ENCODE data around the gene NFIC.

Gene NFIC

DNA sequence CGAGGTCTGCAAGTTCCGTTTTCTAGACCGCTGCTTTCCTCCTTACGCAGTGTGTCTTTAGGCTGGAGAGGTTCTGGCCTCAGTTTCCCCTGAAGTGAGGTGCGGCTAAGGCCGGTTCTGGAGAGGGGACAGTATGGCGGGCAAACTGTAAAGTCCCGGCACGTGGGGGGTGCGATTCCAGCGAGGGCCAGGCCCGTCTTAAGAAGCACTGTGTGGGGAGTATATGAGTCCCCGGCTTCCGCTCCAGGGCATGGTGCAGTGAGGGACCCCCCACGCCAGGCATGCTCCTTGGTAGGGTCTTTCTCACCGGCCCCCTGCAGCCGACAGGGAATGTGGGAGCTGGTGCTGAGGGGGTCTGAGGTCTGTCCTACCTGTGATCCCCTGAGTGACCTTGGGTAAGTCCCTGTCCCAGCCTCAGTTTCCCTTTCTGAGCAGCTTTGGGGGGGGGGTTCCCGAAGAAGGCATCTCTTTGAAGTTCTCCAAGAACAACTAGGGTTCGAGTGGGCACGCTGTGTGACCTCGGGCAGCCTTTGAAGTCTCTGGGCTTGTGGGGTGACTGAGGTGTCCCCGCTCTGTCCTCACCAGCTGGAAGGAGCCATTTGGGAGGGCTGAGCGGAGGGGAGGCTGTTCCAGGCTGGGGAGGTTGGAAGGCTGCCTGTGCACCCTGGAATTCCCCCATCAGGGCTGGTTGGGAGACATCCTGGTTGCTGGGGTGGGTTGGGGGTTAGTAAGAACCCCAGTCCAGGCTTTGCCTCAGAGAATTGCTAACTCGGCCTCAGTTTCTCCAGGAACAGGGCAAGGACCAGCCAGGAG, 1.5 kb downstream of the NFIC start:
- H3K27ac ChIP-seq (ENCODE audit: low read length) = no peak overlapping the region
- no peak for DNase-seq (ENCODE audit: low read depth, low spot score)
- H3K36me3 ChIP-seq (ENCODE audit: control insufficient read depth, insufficient read depth, low read length) = no peaks in the 10 kb centered on the region
- H3K4me3 ChIP-seq (ENCODE audit: low read length) = no peak overlapping the region; the same call in 1 of the 2 replicates
- WGBS (ENCODE audit: insufficient coverage, insufficient read length) = no CpG with 5 or more reads among the region's 24 CpGs
- peaks cover 6% of the 10 kb centered on the region for H3K4me1 ChIP-seq (ENCODE audit: control insufficient read depth, insufficient read depth, low read length)
- H3K9me3 ChIP-seq (ENCODE audit: control insufficient read depth, insufficient read depth, low read length) = no peaks in the 10 kb centered on the region
- peaks cover 84% of the 10 kb centered on the region for H3K27me3 ChIP-seq (ENCODE audit: control insufficient read depth, insufficient read depth, low read length)

DNA sequence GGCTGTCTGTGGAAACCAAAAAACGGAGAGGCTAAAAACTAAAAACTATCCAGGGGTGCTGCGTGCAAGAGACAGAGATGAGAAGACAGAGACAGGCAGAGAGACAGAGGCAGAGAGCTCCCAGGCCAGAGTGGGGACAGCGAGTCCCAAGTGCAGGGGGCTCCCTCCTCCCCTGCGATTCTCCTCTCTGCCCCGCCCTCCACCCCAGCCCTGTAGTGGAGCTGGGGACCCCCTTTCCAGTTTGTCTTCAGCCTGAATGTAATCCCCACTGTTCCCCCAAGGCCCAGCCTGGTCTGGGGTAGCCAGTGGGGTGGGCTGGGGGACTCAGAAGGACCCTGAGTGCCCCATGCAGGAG, 2.0 kb downstream of the NFIC start:
- no peaks in the 10 kb centered on the region for H3K9me3 ChIP-seq (ENCODE audit: control insufficient read depth, insufficient read depth, low read length)
- no CpG with 5 or more reads among the region's 5 CpGs for WGBS (ENCODE audit: insufficient coverage, insufficient read length)
- H3K27me3 ChIP-seq (ENCODE audit: control insufficient read depth, insufficient read depth, low read length) = peaks cover 82% of the 10 kb centered on the region
- H3K4me1 ChIP-seq (ENCODE audit: control insufficient read depth, insufficient read depth, low read length) = peaks cover 6% of the 10 kb centered on the region
- no peak overlapping the region for H3K27ac ChIP-seq (ENCODE audit: low read length)
- no peak for DNase-seq (ENCODE audit: low read depth, low spot score)
- no peak overlapping the region for H3K4me3 ChIP-seq (ENCODE audit: low read length)
- H3K36me3 ChIP-seq (ENCODE audit: control insufficient read depth, insufficient read depth, low read length) = no peaks in the 10 kb centered on the region

- no peak for DNase-seq (ENCODE audit: low read depth, low spot score)
- no peaks in the 10 kb centered on the region for H3K9me3 ChIP-seq (ENCODE audit: control insufficient read depth, insufficient read depth, low read length)
- H3K4me3 ChIP-seq (ENCODE audit: low read length) = no peak overlapping the region
- no peak overlapping the region for H3K27ac ChIP-seq (ENCODE audit: low read length)
- peaks cover 77% of the 10 kb centered on the region for H3K27me3 ChIP-seq (ENCODE audit: control insufficient read depth, insufficient read depth, low read length)
- H3K4me1 ChIP-seq (ENCODE audit: control insufficient read depth, insufficient read depth, low read length) = peaks cover 6% of the 10 kb centered on the region
- no CpG with 5 or more reads among the region's 4 CpGs for WGBS (ENCODE audit: insufficient coverage, insufficient read length)
- no peaks in the 10 kb centered on the region for H3K36me3 ChIP-seq (ENCODE audit: control insufficient read depth, insufficient read depth, low read length)
Observed at GRCh38 chr19:3368848-3369336, 2.5 kb downstream of the NFIC start.

GRCh38 chr19:3369337-3370213, 3.2 kb downstream of the NFIC start:
- DNase-seq (ENCODE audit: low read depth, low spot score) = no peak
- no peak overlapping the region for H3K27ac ChIP-seq (ENCODE audit: low read length)
- H3K27me3 ChIP-seq (ENCODE audit: control insufficient read depth, insufficient read depth, low read length) = peaks cover 75% of the 10 kb centered on the region
- no peaks in the 10 kb centered on the region for H3K36me3 ChIP-seq (ENCODE audit: control insufficient read depth, insufficient read depth, low read length)
- H3K4me1 ChIP-seq (ENCODE audit: control insufficient read depth, insufficient read depth, low read length) = peaks cover 6% of the 10 kb centered on the region
- no peaks in the 10 kb centered on the region for H3K9me3 ChIP-seq (ENCODE audit: control insufficient read depth, insufficient read depth, low read length)
- no CpG with 5 or more reads among the region's 42 CpGs for WGBS (ENCODE audit: insufficient coverage, insufficient read length)
- peak overlapping the region; percentile 12; the same call in 1 of the 2 replicates for H3K4me3 ChIP-seq (ENCODE audit: low read length)

- Histone ChIP-seq H3K4me1 (ENCODE audit: control insufficient read depth, insufficient read depth, low read length) (peaks cover 6% of the 10 kb centered on the region), H3K36me3 (ENCODE audit: control insufficient read depth, insufficient read depth, low read length) (no peaks in the 10 kb centered on the region), H3K27me3 (ENCODE audit: control insufficient read depth, insufficient read depth, low read length) (peaks cover 68% of the 10 kb centered on the region), H3K27ac (ENCODE audit: low read length) (no peak overlapping the region), H3K4me3 (ENCODE audit: low read length) (no peak overlapping the region), H3K9me3 (ENCODE audit: control insufficient read depth, insufficient read depth, low read length) (no peaks in the 10 kb centered on the region)
- no peak for DNase-seq (ENCODE audit: low read depth, low spot score)
- no CpG with 5 or more reads among the region's 14 CpGs for WGBS (ENCODE audit: insufficient coverage, insufficient read length)
Observed at GRCh38 chr19:3370214-3370720, 3.9 kb downstream of the NFIC start.

DNA sequence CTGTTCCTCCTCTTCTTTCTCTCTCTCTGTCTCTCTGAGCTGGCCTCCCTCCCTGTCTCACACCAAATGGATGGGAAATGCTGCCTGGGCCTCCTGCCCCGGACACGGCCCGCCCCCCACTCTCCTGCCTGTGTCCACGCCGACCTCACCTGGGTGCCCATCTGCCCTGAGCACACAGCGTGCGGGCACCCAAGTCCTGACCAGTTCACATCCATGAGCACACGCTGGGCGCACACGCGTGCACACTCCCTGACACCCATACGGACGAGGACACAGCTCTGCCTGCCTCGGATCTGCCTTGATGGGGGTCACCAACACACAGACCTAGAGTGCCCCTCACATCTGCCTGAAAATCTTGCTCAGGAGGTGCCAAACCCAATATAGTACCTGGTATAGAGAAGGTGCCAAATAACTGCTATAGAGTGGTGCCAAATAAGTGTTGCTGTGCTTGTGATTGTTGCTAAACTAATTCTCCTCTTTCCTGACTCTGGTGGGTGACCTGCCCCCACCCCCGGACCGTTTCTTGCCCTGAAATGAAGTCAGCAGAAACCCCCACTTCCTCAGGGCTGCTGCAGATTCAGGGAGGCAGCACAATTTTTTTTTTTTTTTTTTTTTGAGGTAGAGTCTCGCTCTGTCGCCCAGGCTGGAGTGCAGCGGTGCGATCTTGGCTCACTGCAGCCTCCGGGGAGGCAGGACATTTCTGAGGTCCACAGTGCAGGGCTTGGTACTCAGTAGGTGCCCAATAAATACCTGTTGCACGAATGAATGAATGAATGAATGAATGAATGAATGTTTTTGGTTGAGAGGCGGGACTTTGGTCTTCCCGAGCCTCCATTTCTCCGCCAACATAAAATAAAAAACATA, 4.6 kb downstream of the NFIC start:
- no peak for DNase-seq (ENCODE audit: low read depth, low spot score)
- H3K27me3 ChIP-seq (ENCODE audit: control insufficient read depth, insufficient read depth, low read length) = peaks cover 63% of the 10 kb centered on the region

GRCh38 chr19:3372413-3372812, 6.0 kb downstream of the NFIC start:
- no peaks in the 10 kb centered on the region for H3K36me3 ChIP-seq (ENCODE audit: control insufficient read depth, insufficient read depth, low read length)
- no peak overlapping the region for H3K27ac ChIP-seq (ENCODE audit: low read length)
- peaks cover 4% of the 10 kb centered on the region for H3K4me1 ChIP-seq (ENCODE audit: control insufficient read depth, insufficient read depth, low read length)
- no peak for DNase-seq (ENCODE audit: low read depth, low spot score)
- WGBS (ENCODE audit: insufficient coverage, insufficient read length) = no CpG with 5 or more reads among the region's 14 CpGs
- no peak overlapping the region for H3K4me3 ChIP-seq (ENCODE audit: low read length)
- peaks cover 57% of the 10 kb centered on the region for H3K27me3 ChIP-seq (ENCODE audit: control insufficient read depth, insufficient read depth, low read length)
- no peaks in the 10 kb centered on the region for H3K9me3 ChIP-seq (ENCODE audit: control insufficient read depth, insufficient read depth, low read length)

More for the DNA sequence above, 4.6 kb downstream of the NFIC start:
- Histone ChIP-seq H3K36me3 (ENCODE audit: control insufficient read depth, insufficient read depth, low read length) (no peaks in the 10 kb centered on the region), H3K4me1 (ENCODE audit: control insufficient read depth, insufficient read depth, low read length) (peaks cover 4% of the 10 kb centered on the region), H3K9me3 (ENCODE audit: control insufficient read depth, insufficient read depth, low read length) (no peaks in the 10 kb centered on the region), H3K27ac (ENCODE audit: low read length) (no peak overlapping the region), H3K4me3 (ENCODE audit: low read length) (no peak overlapping the region)
- no CpG with 5 or more reads among the region's 25 CpGs for WGBS (ENCODE audit: insufficient coverage, insufficient read length)

DNA sequence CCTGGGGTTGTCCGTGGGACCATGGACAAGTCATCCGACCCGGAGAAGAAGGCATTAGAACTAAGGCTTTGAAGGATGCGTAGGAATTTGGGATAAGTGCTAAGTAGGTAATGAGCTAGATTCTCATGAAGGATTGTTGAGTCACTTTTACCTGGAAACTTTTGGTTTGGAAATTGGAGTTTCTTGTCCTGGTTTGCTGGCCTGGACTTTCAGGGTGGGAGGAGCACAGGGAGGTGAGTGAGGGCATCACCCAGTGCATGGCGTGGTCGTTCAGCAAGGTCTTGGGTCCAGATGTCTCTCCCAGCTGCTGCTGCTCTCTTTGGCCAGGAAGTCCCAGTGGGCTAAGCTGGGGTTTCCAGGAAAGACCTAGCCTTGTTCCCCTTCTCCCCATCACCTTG, 7.6 kb downstream of the NFIC start:
- H3K4me3 ChIP-seq (ENCODE audit: low read length) = no peak overlapping the region
- WGBS (ENCODE audit: insufficient coverage, insufficient read length) = no CpG with 5 or more reads among the region's 6 CpGs
- no peaks in the 10 kb centered on the region for H3K9me3 ChIP-seq (ENCODE audit: control insufficient read depth, insufficient read depth, low read length)
- no peak overlapping the region for H3K27ac ChIP-seq (ENCODE audit: low read length)
- H3K36me3 ChIP-seq (ENCODE audit: control insufficient read depth, insufficient read depth, low read length) = no peaks in the 10 kb centered on the region
- no peak for DNase-seq (ENCODE audit: low read depth, low spot score)
- H3K4me1 ChIP-seq (ENCODE audit: control insufficient read depth, insufficient read depth, low read length) = peaks cover 2% of the 10 kb centered on the region
- H3K27me3 ChIP-seq (ENCODE audit: control insufficient read depth, insufficient read depth, low read length) = peaks cover 42% of the 10 kb centered on the region

DNA sequence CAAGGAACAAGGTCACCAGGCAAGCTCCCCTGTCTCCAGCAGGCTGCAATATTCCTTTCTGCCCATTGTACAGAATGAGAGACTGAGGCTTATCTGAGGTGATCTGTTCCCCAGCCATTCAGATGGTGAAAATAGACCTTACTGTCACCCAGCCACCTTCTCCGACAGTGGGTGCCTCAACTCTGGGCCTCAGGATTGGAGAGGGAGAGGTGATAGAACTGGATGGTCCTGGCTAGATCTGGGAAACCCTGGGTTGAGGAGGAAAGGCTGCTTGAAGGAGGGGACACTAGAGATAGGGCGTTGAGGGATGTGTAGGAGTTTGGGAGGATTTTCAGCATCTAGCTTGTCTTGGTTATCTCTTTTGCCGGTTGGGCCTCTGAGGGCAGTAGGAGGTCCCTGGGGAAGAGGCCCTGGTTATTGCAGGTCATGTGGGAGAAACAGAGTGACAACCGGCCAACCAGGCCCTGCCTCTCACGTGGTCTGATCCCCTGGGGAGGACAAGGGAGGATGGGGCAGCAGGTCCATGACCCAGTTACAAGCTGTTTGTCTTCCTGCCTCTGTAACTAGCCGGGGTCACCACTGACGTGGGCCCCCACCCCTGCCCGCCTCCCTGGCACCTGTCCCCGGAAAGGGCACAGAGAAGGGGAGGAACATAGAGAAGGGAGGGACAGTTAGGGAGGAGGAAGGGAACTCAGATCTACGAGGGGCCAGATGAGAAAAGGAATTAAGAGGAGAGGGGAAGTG, 8.2 kb downstream of the NFIC start:
- Histone ChIP-seq H3K9me3 (ENCODE audit: control insufficient read depth, insufficient read depth, low read length) (no peaks in the 10 kb centered on the region), H3K36me3 (ENCODE audit: control insufficient read depth, insufficient read depth, low read length) (no peaks in the 10 kb centered on the region), H3K27ac (ENCODE audit: low read length) (no peak overlapping the region), H3K27me3 (ENCODE audit: control insufficient read depth, insufficient read depth, low read length) (peaks cover 36% of the 10 kb centered on the region), H3K4me3 (ENCODE audit: low read length) (no peak overlapping the region), H3K4me1 (ENCODE audit: control insufficient read depth, insufficient read depth, low read length) (peaks cover 2% of the 10 kb centered on the region)
- no CpG with 5 or more reads among the region's 10 CpGs for WGBS (ENCODE audit: insufficient coverage, insufficient read length)
- DNase-seq (ENCODE audit: low read depth, low spot score) = no peak
